Measurements from ENCODE around the gene EFHD1.
A peak's percentile ranks its signal among the peaks of the same experiment; 100 is the strongest.

EFHD1 gene, protein sequence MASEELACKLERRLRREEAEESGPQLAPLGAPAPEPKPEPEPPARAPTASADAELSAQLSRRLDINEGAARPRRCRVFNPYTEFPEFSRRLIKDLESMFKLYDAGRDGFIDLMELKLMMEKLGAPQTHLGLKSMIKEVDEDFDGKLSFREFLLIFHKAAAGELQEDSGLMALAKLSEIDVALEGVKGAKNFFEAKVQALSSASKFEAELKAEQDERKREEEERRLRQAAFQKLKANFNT

DNA sequence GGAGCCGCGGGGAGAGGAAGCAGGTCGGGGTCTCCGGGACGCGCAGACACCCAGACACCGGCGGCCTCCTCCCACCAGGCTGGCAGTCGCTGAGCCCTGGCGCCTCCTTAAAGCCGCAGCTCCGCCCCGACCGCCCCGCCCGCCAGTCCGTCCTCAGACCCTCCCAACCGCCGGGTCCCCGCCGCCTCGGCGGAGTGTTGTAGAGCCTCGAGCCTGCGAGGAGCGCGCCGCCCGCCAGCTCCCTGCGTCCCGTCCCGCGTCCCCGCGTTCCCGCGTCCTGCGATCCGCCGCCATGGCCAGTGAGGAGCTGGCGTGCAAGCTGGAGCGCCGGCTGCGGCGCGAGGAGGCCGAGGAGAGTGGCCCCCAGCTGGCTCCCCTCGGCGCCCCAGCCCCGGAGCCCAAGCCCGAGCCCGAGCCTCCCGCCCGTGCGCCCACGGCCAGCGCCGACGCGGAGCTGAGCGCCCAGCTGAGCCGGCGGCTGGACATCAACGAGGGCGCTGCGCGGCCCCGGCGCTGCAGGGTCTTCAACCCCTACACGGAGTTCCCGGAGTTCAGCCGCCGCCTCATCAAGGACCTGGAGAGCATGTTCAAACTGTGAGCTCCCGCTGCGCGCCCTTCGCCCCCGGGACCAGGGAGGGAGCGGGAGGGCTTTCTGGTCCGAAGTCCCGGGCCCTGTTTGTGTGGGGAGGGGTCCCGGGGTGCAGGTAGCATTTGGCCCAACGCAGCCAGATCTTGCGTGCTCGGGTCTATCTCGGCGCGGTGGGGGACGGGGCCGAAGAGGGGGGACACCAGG is at the start of gene EFHD1:
Gene EFHD1, plus strand, starts transcription at position 192 of the 793 bp plus-strand sequence. Its CDS starts 101 bp downstream, at position 293.
- DNase-seq (ENCODE audit: low read depth in 2 of 2): peak; percentile 8 to 10

GRCh38 chr2:232584238-232584637 is 49.2 kb upstream of the EFHD1 start:
- no peak for DNase-seq (ENCODE audit: low read depth in 2 of 2)

DNA sequence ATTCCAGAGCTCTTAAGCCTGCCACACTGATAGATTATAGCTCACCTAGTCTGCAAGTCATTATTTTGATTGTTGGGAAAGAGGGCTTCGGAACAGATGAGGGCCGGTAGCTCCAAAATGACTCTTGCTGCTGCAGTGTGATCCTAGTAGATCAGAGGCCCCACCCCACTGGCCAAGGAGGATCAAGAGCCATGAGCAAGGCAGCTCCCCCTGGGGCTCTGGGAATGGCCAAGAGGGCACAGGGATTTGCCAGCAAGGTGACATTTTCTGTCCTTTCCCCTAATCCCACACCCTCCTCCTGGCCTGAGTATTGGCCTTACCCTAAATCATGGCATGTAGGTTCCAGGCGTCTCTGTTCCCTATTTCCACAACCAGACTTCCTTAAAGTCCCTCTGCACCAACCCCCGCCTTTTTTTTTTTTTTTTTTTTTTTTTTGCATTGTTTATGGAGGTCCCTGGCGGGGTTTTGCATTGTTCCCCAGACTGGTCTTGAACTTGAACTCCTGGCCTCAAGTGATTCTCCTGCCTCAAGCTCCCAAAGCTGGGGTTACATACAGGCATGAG is 46.4 kb upstream of the EFHD1 start:
- DNase-seq (ENCODE audit: low read depth in 2 of 2): no peak

DNA sequence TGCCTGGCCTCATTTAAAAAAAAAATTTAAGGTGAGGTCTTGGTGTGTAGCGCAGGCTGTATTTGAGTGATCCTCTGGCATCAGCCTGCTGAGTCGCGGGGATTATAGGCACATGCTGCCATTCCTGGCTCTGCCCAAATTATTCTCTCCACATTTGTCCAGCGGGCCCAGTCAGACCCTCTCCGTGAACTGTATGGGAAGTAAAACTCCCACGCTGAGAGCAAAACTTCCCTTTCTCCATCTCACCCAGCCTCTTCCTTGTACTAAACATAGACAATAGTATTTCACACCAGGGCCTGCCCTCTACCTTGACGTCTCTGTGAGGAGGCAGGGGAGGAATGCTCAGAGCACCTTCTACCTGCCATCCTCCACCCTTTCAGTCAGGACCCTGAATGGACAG is 45.9 kb upstream of the EFHD1 start:
- DNase-seq (ENCODE audit: low read depth in 2 of 2): no peak

DNA sequence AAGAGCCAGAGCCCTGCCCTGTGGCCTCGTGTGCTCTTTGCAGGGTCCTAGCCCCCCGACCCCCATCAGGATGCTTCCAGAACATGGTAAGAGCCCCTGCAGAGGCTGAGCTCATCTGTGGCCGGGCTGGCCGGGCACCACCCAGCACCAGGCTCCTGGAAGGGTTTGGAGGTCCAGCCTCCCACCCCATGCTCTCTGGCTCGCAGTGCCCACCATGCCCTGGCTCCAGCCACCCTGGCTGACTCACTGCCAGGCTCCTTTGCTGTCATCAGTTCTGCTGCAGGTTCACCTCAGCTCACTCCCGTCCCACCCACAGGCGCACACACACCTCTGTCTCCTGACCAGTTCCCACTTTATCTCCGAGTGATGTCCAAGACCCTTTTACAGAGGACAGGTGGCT is 45.4 kb upstream of the EFHD1 start:
- DNase-seq (ENCODE audit: low read depth in 2 of 2): no peak

DNA sequence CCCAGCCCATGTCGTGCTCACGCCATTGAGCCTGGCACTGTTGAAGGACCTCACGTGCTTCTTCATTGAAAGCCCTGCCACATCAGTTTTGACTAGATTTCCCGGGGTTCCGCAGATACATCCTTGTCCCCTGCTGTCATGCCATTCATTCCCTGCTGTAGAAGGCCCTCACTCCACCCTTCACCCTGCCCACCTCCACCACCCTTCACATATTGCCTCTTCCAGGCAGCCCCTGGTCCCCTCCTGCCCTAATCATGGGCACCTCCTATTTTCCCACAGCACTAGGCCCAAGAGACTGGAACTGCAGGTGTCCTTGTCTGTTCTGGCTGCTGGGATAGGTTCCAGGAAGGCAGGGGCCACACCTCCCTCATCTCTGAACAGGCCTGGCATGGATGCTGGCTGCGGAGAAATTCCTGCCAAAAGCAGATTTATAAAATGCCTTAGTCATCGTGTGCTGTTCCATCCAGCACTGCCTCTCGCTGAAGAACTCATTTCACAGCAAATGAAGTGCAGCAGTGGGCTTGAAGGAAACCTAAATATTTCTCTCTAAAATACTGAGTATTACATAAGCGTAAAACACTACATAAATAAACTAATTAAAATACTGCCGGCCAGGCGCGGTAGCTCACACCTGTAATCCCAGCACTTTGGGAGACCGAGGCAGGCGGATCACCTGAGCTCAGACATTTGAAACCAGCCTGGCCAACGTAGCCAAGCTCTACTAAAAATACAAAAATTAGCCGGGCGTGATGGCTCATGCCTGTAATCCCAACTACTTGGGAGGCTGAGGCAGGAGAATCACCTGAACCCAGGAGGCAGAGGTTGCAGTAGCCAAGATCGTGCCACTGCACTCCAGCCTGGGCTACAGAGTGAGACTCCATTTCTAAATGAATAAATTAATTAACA is 44.5 kb upstream of the EFHD1 start:
- DNase-seq (ENCODE audit: low read depth in 2 of 2): peak in 1 of 2 experiments; percentile 24

DNA sequence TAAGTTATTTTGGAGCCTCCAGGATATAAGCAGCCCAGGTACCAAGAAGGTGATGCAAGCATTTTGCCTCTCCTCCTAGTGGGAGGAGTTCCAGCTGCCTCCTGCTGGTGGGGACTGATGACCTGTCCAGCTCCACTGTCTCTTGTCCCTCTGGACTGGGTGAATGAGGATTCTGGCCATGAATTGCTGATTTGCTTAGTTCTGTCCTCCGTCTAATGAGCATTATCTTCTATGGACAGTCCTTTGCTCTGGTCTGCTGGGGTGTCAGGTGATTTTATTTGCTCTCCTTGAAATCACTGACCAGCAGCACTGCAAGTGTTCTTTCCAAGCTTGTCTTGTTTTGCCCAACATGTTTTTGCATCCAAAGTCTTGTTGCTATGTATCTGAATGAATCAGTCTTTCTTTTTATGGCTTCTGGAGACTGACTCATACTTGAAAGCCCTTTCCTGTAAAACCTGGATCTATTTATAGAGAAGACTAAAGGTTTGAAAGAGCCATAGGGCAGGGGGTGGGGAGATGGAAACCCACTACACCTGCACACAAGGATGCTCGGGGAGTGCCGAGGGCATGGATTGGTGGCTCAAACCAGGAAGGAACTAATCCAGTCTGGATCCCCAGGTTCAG is 40.5 kb upstream of the EFHD1 start:
- peak; percentile 23 to 31 for DNase-seq (ENCODE audit: low read depth in 2 of 2)

- DNase-seq (ENCODE audit: low read depth in 2 of 2): no peak
Observed at GRCh38 chr2:232593982-232594381, 39.4 kb upstream of the EFHD1 start.

GRCh38 chr2:232597362-232598079 is 35.9 kb upstream of the EFHD1 start:
- DNase-seq (ENCODE audit: low read depth in 2 of 2): no peak

- DNase-seq (ENCODE audit: low read depth in 2 of 2): no peak
Observed at GRCh38 chr2:232598293-232598692, 35.1 kb upstream of the EFHD1 start.

- no peak for DNase-seq (ENCODE audit: low read depth in 2 of 2)
Observed at GRCh38 chr2:232600053-232600773, 33.2 kb upstream of the EFHD1 start.

DNA sequence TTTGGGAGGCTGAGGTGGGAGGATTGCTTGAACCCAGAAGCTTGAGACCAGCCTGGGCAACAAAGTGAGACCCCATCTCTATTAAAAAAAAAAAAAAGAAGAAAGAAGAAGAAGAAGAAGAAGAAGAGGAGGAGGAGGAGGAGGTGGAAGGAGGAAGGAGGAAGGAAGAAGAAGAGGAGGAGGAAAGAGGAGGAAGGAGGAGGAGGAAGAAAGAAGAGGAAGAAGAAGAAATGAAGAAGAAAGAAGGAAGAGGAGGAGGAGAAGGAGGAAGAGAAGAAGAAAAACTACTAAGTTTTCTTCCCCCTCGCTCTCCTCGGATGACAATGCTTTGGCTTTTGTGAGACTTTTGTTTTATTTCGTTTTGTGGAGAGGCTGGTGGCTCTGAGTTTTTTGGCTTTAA is 30.1 kb upstream of the EFHD1 start:
- DNase-seq (ENCODE audit: low read depth in 2 of 2): no peak

DNA sequence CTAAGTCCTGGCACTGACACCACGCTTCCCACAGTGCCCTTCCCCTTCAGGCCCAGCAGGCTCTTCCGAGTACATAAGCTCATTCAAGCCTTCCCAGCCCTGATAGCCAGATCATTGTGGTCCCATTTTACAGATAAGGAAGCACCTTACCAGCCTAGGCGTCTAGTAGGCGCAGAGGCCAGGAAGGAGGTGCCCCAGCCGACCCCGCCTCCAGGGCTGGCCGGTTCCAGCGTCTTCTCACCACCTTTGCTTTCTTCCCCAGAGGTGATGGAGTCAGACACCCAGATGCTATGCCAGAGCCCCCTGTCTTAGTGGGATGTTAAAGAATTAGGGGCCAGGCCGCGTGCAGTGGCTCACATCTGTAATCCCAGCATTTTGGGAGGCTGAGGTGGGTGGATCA is 28.9 kb upstream of the EFHD1 start:
- no peak for DNase-seq (ENCODE audit: low read depth in 2 of 2)

DNA sequence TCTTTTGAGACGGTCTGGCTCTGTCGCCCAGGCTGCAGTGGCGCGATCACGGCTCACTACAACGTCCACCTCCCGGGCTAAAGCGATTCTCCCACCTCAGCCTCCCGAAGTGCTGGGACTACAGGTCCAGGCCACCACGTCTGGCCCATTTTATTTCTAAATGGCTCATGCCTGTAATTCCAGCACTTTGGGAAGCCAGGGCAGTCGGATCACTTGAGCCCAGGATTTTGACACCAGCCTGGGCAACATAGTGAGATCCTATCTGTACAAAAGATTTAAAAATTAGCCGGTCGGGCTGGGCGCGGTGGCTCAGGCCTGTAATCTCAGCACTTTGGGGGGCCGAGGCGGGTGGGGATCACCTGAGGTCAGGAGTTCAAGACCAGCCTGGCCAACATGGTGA is 26.4 kb upstream of the EFHD1 start:
- DNase-seq (ENCODE audit: low read depth in 2 of 2): no peak

DNA sequence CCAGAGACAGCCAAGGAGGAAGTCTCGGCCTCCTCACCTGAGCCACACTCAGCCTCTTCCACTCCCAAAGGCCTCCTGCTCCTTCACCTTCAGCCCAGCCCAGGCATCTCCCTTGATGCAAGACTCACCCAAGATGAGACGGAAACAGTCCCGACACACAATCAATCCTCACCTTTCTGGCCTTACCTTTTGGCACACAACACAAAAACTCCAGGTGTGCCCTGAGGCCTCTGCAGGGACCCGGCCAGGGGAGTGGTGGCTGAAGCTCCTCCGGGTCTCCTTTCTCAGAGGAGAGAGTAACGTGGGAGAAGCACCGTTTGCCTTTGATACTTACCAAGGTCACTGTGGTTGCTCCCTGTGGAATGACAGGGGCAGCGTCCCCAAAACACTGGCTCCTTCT is 23.8 kb upstream of the EFHD1 start:
- no peak for DNase-seq (ENCODE audit: low read depth in 2 of 2)

- no peak for DNase-seq (ENCODE audit: low read depth in 2 of 2)
Observed at GRCh38 chr2:232610081-232610480, 23.3 kb upstream of the EFHD1 start.

DNA sequence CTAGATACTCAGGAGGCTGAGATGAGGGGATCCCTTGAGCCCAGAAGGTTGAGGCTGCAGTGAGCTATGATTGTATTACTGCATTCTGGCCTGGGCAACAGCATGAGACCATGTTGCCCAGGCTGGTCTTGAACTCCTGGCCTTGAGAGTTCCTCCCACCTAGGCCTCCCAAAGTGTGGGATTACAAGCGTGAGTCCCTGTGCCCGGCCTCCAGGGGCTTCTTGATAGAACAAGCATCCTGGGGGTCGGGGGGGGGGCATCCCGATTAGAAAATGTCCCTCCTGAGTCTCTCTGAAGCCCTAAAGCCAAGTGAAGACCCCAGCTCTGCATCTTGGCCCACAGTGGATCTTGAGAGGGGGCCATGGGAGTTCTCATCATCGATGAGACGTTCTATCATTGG is 22.3 kb upstream of the EFHD1 start:
- DNase-seq (ENCODE audit: low read depth in 2 of 2): no peak

DNA sequence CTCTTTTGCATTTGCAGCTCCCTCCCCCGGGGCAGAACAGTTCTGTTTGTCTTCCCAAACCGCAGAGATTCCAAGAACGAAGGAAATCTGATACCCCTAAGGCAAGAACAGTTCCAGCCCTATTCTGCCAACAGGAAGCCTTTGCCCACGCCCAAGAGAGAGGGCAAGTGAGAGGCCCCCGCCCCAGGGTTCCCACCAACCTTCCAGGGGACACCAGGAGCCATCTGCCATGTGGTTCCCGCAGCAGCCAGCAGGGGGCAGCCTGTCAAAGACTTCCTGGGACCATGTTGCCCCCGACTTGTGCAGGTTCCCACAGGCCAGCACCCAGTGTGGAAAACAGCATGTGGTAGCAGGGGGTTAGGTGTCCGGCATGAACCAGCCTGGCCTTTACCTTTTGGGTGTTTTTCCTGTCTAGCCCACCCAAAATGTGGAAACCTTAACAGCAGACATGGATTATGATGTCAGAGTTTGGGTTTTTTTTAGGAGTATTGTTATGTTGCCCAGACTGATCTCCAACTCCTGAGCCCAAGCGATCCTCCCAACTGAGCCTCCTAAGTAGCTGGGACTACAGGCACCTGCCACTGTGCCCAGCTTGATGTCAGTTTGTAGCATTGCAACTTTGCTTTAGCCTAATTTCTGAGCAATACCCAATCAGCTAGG is 21.7 kb upstream of the EFHD1 start:
- peak; percentile 12 to 21 for DNase-seq (ENCODE audit: low read depth in 2 of 2)

- no peak for DNase-seq (ENCODE audit: low read depth in 2 of 2)
Observed at GRCh38 chr2:232613538-232614134, 19.8 kb upstream of the EFHD1 start.

Data from fibroblast of skin of left quadriceps (primary cell).